Nucleus accumbens (tissue), 56 donors: ENCODE data around the gene M6PR.
A peak's percentile ranks its signal among the peaks of the same experiment; 100 is the strongest.

Experiments used
- DNase-seq, 56 donors: peaks; one replicate each; lab custom pipeline; 2025; lab: John Stamatoyannopoulos, UW

M6PR gene

GRCh38 chr12:8949342-8950220, at the start of gene M6PR:
Gene M6PR, minus strand, starts transcription at chr12:8949645. Its CDS starts 3,241 bp downstream, at chr12:8946404.
- DNase-seq: peak; percentile 71 to 100 (median 98)

GRCh38 chr12:8996682-8997405, 47.4 kb upstream of the M6PR start:
- DNase-seq: no peak

DNA sequence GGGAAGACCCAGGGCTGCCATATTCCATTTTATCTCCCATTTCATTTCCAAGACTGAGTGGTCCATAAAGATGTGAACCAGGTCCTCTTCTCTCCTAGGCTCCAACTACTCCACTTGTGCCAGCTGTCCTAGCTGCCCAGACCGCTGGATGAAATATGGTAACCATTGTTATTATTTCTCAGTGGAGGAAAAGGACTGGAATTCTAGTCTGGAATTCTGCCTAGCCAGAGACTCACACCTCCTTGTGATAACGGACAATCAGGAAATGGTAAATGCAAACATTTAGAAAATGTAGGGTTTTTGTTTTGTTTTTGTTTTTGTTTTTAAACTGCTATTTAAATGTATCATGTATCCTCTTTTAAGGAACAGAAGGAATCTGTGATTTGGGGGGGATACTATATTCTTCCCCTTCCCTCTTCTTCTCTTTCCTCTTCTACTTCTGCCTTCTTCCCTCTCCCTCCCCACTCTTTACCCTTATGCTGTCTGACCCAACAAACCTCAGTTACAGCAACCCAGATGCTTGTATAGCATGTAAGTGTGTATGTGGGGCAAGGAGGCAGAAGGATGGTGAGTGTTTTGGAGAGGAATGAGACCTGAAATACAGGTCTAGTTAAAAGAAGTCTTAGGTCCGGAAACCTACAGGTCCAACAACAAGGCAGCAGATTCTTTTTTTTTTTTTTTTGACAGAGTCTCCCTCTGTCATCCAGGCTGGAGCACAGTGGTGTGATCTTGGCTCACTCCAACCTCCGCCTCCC, 45.8 kb upstream of the M6PR start:
- DNase-seq: no peak

DNA sequence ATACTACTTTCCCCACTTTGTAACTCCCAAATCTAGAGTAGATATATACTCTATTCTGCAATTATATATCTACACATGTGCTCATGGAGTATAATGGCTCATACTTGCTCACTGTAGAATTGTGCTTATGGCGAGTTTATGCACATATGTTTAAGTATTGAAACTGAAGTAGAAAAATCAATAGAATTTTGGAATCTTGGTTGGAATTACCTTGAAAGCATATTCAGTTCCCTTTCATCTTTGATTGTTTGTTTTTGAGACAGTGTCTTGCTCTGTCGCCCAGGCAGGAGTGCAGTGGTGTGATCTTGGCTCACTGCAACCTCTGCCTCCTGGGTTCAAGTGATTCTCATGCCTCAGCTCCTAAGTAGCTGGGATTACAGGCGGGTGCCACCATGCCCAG, 44.4 kb upstream of the M6PR start:
- DNase-seq: no peak

DNA sequence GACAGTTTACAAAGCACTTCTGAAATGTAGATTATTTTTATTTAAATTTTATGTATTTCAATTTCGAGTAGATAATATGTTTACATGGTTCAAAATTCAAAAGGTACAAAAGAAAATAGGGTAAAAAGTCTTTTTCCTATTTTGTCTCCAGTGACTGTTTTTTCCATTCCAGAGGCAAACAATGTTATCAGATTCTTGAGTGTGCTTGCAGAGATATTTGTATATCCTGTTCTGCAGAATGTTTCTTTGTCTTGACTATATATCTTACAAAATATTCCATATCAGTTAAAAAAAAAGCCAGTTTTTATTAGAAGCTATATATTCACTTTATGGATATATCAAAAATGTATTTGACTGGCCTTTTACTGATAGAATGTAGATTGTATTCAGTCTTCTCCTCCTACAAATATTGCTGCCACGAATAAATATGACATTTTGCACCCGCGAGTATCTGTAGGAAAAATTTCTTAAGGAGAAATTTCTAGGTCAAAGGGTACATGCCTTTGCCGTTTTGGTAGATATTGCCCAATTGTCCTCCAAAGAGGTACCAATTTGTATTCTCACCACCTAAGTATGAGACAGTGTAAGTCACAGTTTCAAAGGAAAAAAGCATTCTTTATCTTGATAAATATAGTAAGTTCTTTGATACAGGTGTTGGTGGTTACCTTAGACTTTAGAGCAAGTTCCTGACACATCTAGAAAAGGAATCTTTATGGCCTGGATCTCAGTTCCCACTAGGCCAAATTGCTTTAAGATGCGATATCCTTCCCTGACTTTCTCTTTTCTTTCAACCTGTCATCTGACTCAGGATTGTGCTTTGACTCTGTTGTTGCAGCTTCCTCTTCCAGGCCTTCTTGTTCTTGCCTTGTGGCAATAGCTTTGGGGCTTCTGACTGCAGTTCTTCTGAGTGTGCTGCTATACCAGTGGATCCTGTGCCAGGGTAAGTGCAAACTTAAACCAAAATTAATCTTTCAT, 42.2 kb upstream of the M6PR start:
- DNase-seq: no peak

DNA sequence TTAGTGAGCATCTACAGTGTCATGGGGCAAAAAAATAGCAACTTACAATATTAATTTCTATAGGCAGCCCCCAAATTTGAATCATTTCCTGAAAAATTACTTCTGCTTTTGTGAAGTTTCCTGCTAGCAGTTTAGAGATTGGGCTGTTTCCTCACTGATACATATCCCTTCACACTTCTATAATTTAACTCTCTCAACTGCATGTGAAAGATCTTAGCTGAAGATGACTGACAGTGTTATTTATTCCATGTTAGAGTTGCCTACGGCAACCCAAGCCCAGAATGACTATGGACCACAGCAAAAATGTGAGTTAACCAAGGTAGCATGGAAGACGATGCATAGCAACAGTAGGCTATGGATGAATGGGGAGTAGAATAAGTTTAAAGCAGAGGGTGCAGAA, 40.0 kb upstream of the M6PR start, which contains the start of gene KLRG1:
Gene KLRG1 (plus strand): TSS at position 134 of the 400 bp plus-strand sequence. CDS start 90 bp downstream, at position 224.
- no peak for DNase-seq

GRCh38 chr12:8987685-8988084, 38.2 kb upstream of the M6PR start:
- no peak for DNase-seq

DNA sequence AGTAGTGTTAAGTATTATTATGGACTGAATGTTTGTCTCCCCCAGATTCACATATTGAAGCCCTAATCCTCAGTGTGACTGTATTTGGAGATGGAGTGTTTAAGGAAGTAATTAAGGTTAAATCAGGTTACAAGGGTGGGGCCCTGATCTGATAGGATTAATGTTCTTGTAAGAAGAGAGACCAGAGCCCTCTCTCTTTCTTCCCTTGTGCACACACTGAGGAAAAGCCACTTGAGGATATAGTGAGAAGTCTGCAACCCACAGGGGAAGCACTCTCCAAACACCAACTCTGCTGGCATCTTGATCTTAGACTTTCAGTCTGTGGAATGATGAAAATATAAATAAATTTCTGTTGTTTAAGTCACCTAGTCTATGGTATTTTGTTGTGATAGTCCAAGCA, 37.7 kb upstream of the M6PR start:
- no peak for DNase-seq

- DNase-seq: no peak
Measured at GRCh38 chr12:8985213-8985754, 35.8 kb upstream of the M6PR start.

- DNase-seq: no peak
Measured at GRCh38 chr12:8980137-8980536, 30.7 kb upstream of the M6PR start.

DNA sequence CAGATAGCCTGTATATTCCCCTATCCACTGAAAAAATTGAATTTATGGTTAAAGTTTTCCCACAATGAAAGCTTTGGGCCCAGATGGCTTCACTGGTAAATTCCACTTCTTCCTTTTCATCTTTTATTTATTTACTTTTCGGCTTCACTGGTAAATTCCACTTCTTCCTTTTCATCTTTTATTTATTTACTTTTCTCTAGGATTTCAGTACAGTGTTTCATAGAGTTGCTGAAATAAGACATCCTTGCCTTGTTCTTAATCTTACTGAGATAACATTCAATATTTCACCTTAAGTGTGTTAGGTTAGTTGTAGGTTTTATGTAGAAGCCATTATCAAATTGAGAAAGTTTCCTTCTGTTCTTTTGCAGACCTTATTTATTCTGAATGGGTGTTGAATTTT, 21.0 kb upstream of the M6PR start:
- no peak for DNase-seq

DNA sequence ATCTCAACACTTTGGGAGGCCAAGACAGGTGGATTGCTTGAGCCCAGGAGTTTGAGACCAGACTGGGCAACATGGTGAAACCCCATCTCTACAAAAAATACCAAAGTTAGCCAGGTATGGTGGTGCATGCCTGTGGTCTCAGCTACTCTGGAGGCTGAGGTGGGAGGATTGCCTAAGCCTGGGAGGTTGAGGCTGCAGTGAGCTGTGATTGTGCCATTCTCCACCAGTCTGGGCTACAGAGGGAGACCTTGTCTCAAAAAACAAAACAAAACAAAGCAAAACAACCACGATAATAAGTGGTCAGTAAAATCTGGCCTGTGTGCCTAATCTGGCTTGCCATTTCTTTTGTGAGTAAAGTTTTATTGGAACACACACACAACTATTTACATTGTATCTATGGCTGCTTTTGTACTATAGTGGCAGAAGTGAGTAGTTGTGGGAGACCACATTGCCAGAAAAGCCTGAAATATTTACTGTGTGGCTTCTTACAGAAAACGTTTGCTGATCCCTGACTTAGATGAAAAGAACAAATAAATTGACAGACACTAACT, 20.5 kb upstream of the M6PR start:
- DNase-seq: no peak

GRCh38 chr12:8968761-8969160, 19.3 kb upstream of the M6PR start:
- DNase-seq: no peak

DNA sequence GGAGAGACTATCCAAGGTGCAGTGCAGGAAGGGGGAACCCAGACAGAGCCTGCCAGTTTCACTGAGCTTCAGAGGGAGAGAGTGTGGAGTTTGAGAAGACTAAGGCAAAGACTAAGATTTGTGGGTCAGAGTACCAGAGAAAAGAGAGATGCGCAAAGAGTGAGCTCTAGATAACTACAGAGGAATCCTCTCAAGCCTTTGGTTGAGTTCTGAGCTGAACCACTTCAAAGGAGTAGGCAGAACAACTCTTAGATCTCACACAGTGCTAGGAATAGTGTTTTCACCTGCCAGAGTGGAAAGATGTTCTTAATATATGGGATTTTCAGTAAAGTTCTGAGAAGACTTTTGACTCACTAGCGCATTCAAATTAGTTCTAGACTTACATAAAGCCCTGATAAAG, 10.7 kb upstream of the M6PR start:
- no peak for DNase-seq

DNA sequence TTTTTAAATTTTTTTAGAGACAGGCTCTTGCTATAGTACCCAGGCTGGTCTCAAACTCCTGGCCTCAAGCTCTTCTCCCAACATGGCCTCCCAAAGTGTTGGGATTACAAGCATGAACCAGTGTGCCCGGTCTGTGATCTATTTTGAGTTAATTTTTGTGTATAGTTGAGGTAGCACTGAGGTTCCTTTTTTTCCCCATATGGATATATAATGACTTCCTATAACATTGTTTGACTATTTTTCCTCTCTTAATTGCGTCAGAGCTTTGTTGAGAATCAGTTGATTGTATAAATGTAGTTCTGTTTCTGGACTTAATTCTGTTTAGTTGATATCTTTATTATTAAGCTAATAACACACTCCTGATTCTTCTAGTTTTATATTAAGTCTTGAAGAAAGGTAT, 8.6 kb upstream of the M6PR start:
- no peak for DNase-seq

GRCh38 chr12:8957561-8957960, 8.1 kb upstream of the M6PR start:
- no peak for DNase-seq

DNA sequence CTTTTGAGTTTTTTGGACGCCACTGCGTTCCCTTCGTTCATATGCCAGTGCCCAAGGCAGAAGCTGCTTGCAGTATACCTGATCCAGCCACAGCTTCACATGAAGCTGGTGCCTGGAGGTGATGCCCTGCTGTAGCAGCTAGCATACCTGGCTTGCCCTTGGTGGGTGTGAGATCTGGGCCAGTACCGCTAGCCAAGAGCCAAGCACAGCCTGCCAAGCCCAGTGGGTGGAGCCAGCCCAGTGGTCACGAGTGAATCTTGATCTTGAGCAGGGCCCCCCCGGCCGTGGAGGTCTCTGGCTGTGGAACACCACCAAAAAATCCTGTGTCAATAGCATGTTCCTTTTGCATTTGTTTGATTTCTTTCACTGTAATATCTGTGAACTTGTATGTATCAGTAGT, 7.3 kb upstream of the M6PR start:
- DNase-seq: no peak

DNA sequence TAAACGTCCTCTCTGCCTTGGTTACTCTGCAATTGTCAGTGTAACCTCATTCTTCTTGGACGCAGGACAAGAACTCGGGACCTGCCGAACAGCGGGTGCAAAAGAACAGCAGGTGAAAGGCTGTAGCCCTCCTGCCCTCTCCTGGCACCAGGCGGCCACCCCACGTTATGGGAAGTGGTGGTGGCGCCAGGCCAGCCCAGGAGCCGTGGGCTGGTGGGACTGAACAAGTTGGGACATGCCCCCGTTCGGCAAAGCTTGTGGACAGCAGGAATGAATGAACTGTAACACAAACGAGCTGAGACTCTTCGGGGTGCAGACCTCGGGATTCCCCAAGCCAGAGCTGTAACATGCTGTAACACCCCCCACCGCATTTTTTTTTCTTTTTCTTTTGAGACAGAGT, 6.6 kb upstream of the M6PR start:
- no peak for DNase-seq

GRCh38 chr12:8953773-8954402, 4.4 kb upstream of the M6PR start:
- no peak for DNase-seq
